A673 (cell line): ENCODE measurements around the gene CCDC17. TPM values are rescaled to one million over a fixed set of nuclear protein-coding genes. Genes with fewer than 3 reads are reported as not detected.

Experiments used
- Bru-seq: library from RNA; stranded (reverse); fragments of 400-500 nt; gene quantifications from one replicate; lab custom pipeline; 2021; lab: Mats Ljungman, UMichigan
- BruChase-seq, 2 experiments: library from RNA; stranded (reverse); fragments of 400-500 nt; gene quantifications; one replicate each; lab custom pipeline; 2021; lab: Mats Ljungman, UMichigan
- BruUV-seq: library from RNA; stranded (reverse); fragments of 400-500 nt; replicated peaks from 2 replicates; lab custom pipeline; 2021; lab: Mats Ljungman, UMichigan
- CTCF ChIA-PET: fragments of 300-600 bp; sonication (Branson Sonifier 250); formaldehyde crosslinking; loops from one replicate; lab custom pipeline; 2022; ENCODE audit warnings: antibody characterized with exemption; lab: Charles Lee
- POLR2A ChIA-PET: fragments of 300-600 bp; sonication (Branson Sonifier 250); formaldehyde crosslinking; loops from one replicate; lab custom pipeline; 2022; ENCODE audit warnings: antibody characterized with exemption; ENCODE audit not compliant: low non-redundant PET; lab: Charles Lee
- DNase-seq: peaks from one replicate; pipeline ENCODE4 v3.0.0-alpha.2; 2015; ENCODE audit warnings: low spot score
- H3K27ac ChIP-seq: fragments of 200-600 bp; sonication (generic); 2 replicates; pipeline ENCODE4 v1.5.1; 2016; ENCODE audit warnings: mixed run types, low read depth, mild to moderate bottlenecking, mixed read lengths, antibody characterized with exemption, low read length; ENCODE audit not compliant: poor library complexity, severe bottlenecking
- H3K27me3 ChIP-seq: fragments of 200-600 bp; sonication (generic); replicated peaks from 2 replicates; pipeline ENCODE4 v1.6.1; 2017; ENCODE audit warnings: mixed run types, low read depth, mild to moderate bottlenecking, mixed read lengths, antibody characterized with exemption, low read length; ENCODE audit not compliant: insufficient read depth, poor library complexity
- H3K36me3 ChIP-seq: fragments of 200-600 bp; sonication (generic); 2 replicates; pipeline ENCODE4 v1.6.1; 2016; ENCODE audit warnings: mixed run types, mild to moderate bottlenecking, mixed read lengths, antibody characterized with exemption, low read length; ENCODE audit not compliant: insufficient read depth, poor library complexity, severe bottlenecking
- H3K4me1 ChIP-seq: fragments of 200-600 bp; sonication (generic); 2 replicates; pipeline ENCODE4 v1.6.1; 2017; ENCODE audit warnings: mixed run types, mild to moderate bottlenecking, mixed read lengths, antibody characterized with exemption, low read length; ENCODE audit not compliant: insufficient read depth, poor library complexity, severe bottlenecking
- H3K4me3 ChIP-seq: fragments of 200-600 bp; sonication (generic); 2 replicates; pipeline ENCODE4 v1.5.1; 2016; ENCODE audit warnings: low read depth, mixed run types, mild to moderate bottlenecking, mixed read lengths, low read length; ENCODE audit not compliant: poor library complexity, severe bottlenecking
- H3K9me3 ChIP-seq: fragments of 200-600 bp; sonication (generic); 2 replicates; pipeline ENCODE4 v1.6.1; 2016; ENCODE audit warnings: mixed run types, low read depth, mild to moderate bottlenecking, mixed read lengths, antibody characterized with exemption, low read length; ENCODE audit not compliant: poor library complexity, severe bottlenecking
- EZH2 ChIP-seq: fragments of 200-600 bp; sonication (generic); IDR thresholded peaks from 2 replicates; pipeline ENCODE4 v1.6.1; 2017; ENCODE audit warnings: borderline replicate concordance, low read depth, mild to moderate bottlenecking, mixed read lengths, antibody characterized with exemption, low read length; ENCODE audit not compliant: poor library complexity, severe bottlenecking
- intact Hi-C: fragments of 100-400 bp; cut with micrococcal nuclease; formaldehyde crosslinking; loops from one replicate; pipeline ENCODE4 v1.10.0; 2022; ENCODE audit not compliant: unreplicated experiment
- long read RNA-seq: library from polyadenylated mRNA; stranded (forward); transcript quantifications from one replicate; pipeline ENCODE4 v2.0.0, GENCODE V29; 2022
- total RNA-seq: library from RNA; stranded (reverse); gene quantifications from 2 replicates; pipeline ENCODE4 v1.2.3, GENCODE V29; 2021
- TF ChIP-seq, protein P1 (sequence below): fragments of 300-800, 200-600 bp; sonication (generic); conservative IDR thresholded peaks from 2 replicates; pipeline ENCODE4 v1.5.1; 2017; ENCODE audit warnings: low read depth, mild to moderate bottlenecking, antibody characterized with exemption, low read length, moderate library complexity, mixed read lengths

CCDC17 gene
- total RNA-seq (2.0 and 3.2 TPM in 2 replicates), Bru-seq, nascent RNA (percentile 53 among the genes with signal in this experiment), BruChase-seq, experiment 1, labeled RNA remaining after a 2-hour chase (percentile 57 among the genes with signal in this experiment), BruChase-seq, experiment 2, labeled RNA remaining after a 6-hour chase (percentile 63 among the genes with signal in this experiment)
- long read RNA-seq = 0 reads

DNA sequence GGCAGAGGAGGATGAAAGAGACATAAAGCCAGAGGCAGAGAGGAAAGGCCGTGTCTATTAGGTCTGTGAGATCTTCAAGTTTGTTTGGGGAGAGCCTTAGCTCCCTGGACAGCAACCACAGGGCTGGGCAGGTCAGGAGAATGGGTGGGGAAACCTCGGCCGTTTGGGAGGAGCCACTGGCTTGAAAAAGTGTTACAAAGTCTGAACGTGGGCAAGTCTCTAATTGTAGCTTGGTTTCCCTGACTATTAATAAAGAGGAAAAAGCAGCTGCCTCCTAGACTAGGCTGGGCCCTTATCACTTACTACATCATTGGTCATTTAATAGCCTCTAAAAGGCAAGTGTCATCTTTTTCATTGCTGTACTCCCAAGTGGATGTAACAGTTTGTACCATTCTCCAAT lies at the start of gene CCDC17:
Gene CCDC17, minus strand, starts transcription at position 83 of the 400 bp plus-strand sequence. CDS start 145 bp downstream, outside the sequence.
- ChIA-PET POLR2A (no interaction called here), CTCF (interaction anchor here (0.5 kb wide), 1 partner anchor 555 kb away, joined by 4 read pairs; no protein-coding TSS in a partner anchor)
- intact Hi-C loops = no loop called here
- H3K36me3 ChIP-seq = peaks cover 32% of the 10 kb centered on the region
- no TSS peak for BruUV-seq
- no peak within 1 kb of the TSS for H3K4me3 ChIP-seq
- no peak for DNase-seq
- H3K9me3 ChIP-seq = no peaks in the 10 kb centered on the region
- H3K27me3 ChIP-seq = no peaks in the 10 kb centered on the region
- H3K27ac ChIP-seq = no peak within 1 kb of the TSS
- no peaks in the 10 kb centered on the region for H3K4me1 ChIP-seq
- TF ChIP-seq, protein P1, sequence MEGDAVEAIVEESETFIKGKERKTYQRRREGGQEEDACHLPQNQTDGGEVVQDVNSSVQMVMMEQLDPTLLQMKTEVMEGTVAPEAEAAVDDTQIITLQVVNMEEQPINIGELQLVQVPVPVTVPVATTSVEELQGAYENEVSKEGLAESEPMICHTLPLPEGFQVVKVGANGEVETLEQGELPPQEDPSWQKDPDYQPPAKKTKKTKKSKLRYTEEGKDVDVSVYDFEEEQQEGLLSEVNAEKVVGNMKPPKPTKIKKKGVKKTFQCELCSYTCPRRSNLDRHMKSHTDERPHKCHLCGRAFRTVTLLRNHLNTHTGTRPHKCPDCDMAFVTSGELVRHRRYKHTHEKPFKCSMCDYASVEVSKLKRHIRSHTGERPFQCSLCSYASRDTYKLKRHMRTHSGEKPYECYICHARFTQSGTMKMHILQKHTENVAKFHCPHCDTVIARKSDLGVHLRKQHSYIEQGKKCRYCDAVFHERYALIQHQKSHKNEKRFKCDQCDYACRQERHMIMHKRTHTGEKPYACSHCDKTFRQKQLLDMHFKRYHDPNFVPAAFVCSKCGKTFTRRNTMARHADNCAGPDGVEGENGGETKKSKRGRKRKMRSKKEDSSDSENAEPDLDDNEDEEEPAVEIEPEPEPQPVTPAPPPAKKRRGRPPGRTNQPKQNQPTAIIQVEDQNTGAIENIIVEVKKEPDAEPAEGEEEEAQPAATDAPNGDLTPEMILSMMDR = no peak
- TF ChIP-seq EZH2 = no peak

GRCh38 chr1:45669859-45670655 lies 46.2 kb upstream of the CCDC17 start:
- CTCF ChIA-PET = interaction anchor here (0.5 kb wide), 1 partner anchor 85 kb away, joined by 4 read pairs; no protein-coding TSS in a partner anchor
- DNase-seq = no peak
- H3K27ac ChIP-seq = no peak overlapping the region

DNA sequence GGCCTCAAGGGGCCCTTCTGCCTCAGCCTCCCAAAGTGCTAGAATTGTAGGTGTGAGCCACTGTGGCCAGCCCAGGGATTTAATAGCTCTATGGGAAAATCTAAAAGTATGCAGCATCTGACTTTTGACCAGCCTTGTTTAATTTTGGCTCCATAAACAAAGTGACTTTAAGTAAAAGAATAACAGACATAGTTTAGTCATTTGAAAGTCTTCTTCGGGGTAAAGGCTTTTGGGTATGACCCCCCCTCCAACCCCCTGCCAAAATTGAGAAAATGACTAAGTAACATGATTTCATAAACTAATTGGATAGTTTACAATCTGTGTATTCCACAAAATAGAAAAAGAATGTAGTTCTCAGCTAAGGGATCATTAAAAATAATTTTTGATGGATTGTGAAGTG lies 45.5 kb upstream of the CCDC17 start:
- Histone ChIP-seq H3K4me1 (no peaks in the 10 kb centered on the region), H3K36me3 (no peaks in the 10 kb centered on the region), H3K9me3 (no peaks in the 10 kb centered on the region), H3K27me3 (no peaks in the 10 kb centered on the region), H3K27ac (no peak overlapping the region), H3K4me3 (no peak overlapping the region)
- ChIA-PET POLR2A (no interaction called here), CTCF (interaction anchor here (0.5 kb wide), 1 partner anchor 85 kb away, joined by 4 read pairs; no protein-coding TSS in a partner anchor)
- no peak for DNase-seq
- TF ChIP-seq, protein P1 = no peak
- TF ChIP-seq EZH2 = no peak
- intact Hi-C loops = no loop called here
- no TSS peak for BruUV-seq

More at GRCh38 chr1:45669859-45670655, 46.2 kb upstream of the CCDC17 start:
- H3K4me1 ChIP-seq = no peaks in the 10 kb centered on the region
- H3K36me3 ChIP-seq = no peaks in the 10 kb centered on the region
- TF ChIP-seq EZH2 = no peak
- TF ChIP-seq, protein P1 = no peak
- no peaks in the 10 kb centered on the region for H3K27me3 ChIP-seq
- POLR2A ChIA-PET = no interaction called here
- no peaks in the 10 kb centered on the region for H3K9me3 ChIP-seq
- BruUV-seq = no TSS peak
- no peak overlapping the region for H3K4me3 ChIP-seq
- intact Hi-C loops = no loop called here
